HL-60 (cell line): Measurements from ENCODE around the gene RLN2.

Experiments used
- POLR2AphosphoS5 ChIP-seq: IDR thresholded peaks from 2 replicates; pipeline ENCODE4 v1.6.1; 2012; ENCODE audit warnings: low read depth
- TF ChIP-seq, protein P1 (sequence below): IDR thresholded peaks from one replicate; pipeline ENCODE4 v1.5.1; 2011; ENCODE audit warnings: low read length, control low read depth, inconsistent platforms; ENCODE audit not compliant: insufficient read depth

DNA sequence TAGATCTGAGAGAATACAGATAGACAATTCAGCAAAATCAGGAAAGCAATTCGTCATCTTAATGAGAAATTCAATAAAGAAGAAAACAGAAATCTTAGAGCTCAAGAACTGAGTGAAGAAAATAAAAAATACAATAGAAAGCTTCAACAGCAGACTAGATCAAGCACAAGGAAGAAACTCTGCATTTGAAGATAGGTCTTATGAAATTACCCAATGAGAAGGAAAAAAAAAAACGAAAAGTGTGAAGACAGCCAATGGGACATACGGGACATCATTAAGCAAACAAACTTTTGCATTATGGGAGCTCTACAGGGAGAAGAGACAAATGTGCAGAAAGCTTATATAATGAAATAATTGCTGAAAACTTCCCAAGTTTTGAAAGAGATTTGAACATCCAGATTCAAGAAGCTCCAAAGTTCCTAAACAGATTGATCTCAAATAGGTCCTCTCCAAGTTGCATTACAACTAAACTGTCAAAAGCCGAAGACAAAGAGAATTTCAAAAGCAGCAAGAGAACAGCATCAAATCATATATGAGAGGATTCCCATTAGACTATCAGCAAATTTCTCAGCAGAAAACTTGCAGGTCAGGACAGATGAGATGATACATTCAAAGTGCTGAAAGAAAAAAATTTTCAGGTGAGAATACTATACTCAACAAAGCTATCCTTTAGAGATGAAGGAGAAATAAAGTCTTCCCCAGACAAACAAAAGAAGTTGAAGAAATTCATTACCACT is 10.8 kb upstream of the RLN2 start:
- TF ChIP-seq, protein P1, sequence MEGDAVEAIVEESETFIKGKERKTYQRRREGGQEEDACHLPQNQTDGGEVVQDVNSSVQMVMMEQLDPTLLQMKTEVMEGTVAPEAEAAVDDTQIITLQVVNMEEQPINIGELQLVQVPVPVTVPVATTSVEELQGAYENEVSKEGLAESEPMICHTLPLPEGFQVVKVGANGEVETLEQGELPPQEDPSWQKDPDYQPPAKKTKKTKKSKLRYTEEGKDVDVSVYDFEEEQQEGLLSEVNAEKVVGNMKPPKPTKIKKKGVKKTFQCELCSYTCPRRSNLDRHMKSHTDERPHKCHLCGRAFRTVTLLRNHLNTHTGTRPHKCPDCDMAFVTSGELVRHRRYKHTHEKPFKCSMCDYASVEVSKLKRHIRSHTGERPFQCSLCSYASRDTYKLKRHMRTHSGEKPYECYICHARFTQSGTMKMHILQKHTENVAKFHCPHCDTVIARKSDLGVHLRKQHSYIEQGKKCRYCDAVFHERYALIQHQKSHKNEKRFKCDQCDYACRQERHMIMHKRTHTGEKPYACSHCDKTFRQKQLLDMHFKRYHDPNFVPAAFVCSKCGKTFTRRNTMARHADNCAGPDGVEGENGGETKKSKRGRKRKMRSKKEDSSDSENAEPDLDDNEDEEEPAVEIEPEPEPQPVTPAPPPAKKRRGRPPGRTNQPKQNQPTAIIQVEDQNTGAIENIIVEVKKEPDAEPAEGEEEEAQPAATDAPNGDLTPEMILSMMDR, result no peak
- no peak for TF ChIP-seq POLR2AphosphoS5
